Medulla oblongata (tissue), 1 donor: ENCODE data around the gene C6orf120.
"Not testable (repeated sequence)": the region's sequence is repeated elsewhere in the genome, so short reads cannot be mapped to it uniquely, and the experiment has no call there.

ENCODE experiments used
- DNase-seq: peaks from one replicate; pipeline ENCODE4 v3.0.0-alpha.2; 2015; ENCODE audit errors: extremely low spot score

Gene C6orf120

GRCh38 chr6:169678342-169678741 lies 23.6 kb upstream of the C6orf120 start:
- no peak for DNase-seq

- no peak for DNase-seq
Measured at GRCh38 chr6:169684056-169684455, 17.9 kb upstream of the C6orf120 start.

GRCh38 chr6:169685860-169686259 lies 16.1 kb upstream of the C6orf120 start:
- DNase-seq: no peak

GRCh38 chr6:169689287-169689686 lies 12.6 kb upstream of the C6orf120 start:
- no peak for DNase-seq

GRCh38 chr6:169691260-169691659 lies 10.7 kb upstream of the C6orf120 start:
- no peak for DNase-seq

GRCh38 chr6:169692516-169692915 lies 9.4 kb upstream of the C6orf120 start:
- DNase-seq: no peak

- DNase-seq: no peak
Measured at GRCh38 chr6:169695131-169695530, 6.8 kb upstream of the C6orf120 start.

- not testable (repeated sequence) for DNase-seq
Measured at GRCh38 chr6:169697115-169697514, 4.8 kb upstream of the C6orf120 start.

- no peak for DNase-seq
Measured at GRCh38 chr6:169700296-169700695, 1.6 kb upstream of the C6orf120 start.

GRCh38 chr6:169701311-169701953 lies 494 bp upstream of the C6orf120 start:
- peak; percentile 14 for DNase-seq

GRCh38 chr6:169702840-169703246 lies 917 bp downstream of the C6orf120 start:
- DNase-seq: no peak

- no peak for DNase-seq
Measured at GRCh38 chr6:169707772-169708171, 5.8 kb downstream of the C6orf120 start.

- no peak for DNase-seq
Measured at GRCh38 chr6:169709293-169709692, 7.4 kb downstream of the C6orf120 start.

- DNase-seq: no peak
Measured at GRCh38 chr6:169710009-169710408, 8.1 kb downstream of the C6orf120 start.

GRCh38 chr6:169714178-169714577 lies 12.3 kb downstream of the C6orf120 start:
- no peak for DNase-seq

- no peak for DNase-seq
Measured at GRCh38 chr6:169714595-169714994, 12.7 kb downstream of the C6orf120 start.

GRCh38 chr6:169719117-169719516 lies 17.2 kb downstream of the C6orf120 start:
- no peak for DNase-seq

- no peak for DNase-seq
Measured at GRCh38 chr6:169720207-169720855, 18.4 kb downstream of the C6orf120 start.

- DNase-seq: no peak
Measured at GRCh38 chr6:169722362-169723199, 20.7 kb downstream of the C6orf120 start.

- peak; percentile 76 for DNase-seq
Measured at GRCh38 chr6:169723200-169723909, 21.4 kb downstream of the C6orf120 start.

- peak; percentile 21 for DNase-seq
Measured at GRCh38 chr6:169723991-169724493, 22.1 kb downstream of the C6orf120 start.
